Panc1 (cell line): ENCODE data around the gene EXT2. TPM values are rescaled to one million over a fixed set of nuclear protein-coding genes. Genes with fewer than 3 reads are reported as not detected.

Experiments used
- ATAC-seq: fragments of 200-7000 bp; cut with Tn5 transposase; 2 replicates; pipeline ENCODE4 v1.9.1; 2020; ENCODE audit warnings: mild to moderate bottlenecking, moderate library complexity
- BruUV-seq: library from RNA; stranded (reverse); fragments of 400-500 nt; replicated peaks from 2 replicates; lab custom pipeline; 2021; lab: Mats Ljungman, UMichigan
- CTCF ChIA-PET: fragments of 300-600 bp; sonication (Branson Sonifier 250); formaldehyde crosslinking; loops from one replicate; lab custom pipeline; 2022; ENCODE audit warnings: antibody characterized with exemption; lab: Charles Lee
- POLR2A ChIA-PET: fragments of 300-600 bp; sonication (Branson Sonifier 250); formaldehyde crosslinking; loops from one replicate; lab custom pipeline; 2022; ENCODE audit warnings: antibody characterized with exemption; lab: Charles Lee
- DNase-seq: peaks from one replicate; pipeline ENCODE4 v3.0.0-alpha.2; 2010; ENCODE audit warnings: low read depth, low spot score
- H3K27ac ChIP-seq: 2 replicates; pipeline ENCODE4 v1.5.1; 2011; ENCODE audit warnings: mild to moderate bottlenecking, low read length, inconsistent platforms
- H3K27me3 ChIP-seq: fragments of 200-500 bp; sonication (Bioruptor generic); 2 replicates; pipeline ENCODE4 v1.6.0; 2014; ENCODE audit warnings: low read length, inconsistent platforms; ENCODE audit not compliant: control insufficient read depth, insufficient read depth
- H3K36me3 ChIP-seq: fragments of 200-500 bp; sonication (Bioruptor generic); 2 replicates; pipeline ENCODE4 v1.5.1; 2014; ENCODE audit warnings: inconsistent platforms, mild to moderate bottlenecking, low read length, moderate library complexity; ENCODE audit not compliant: control insufficient read depth, insufficient read depth
- H3K4me1 ChIP-seq: 2 replicates; pipeline ENCODE4 v1.5.1; 2011; ENCODE audit warnings: inconsistent platforms, mild to moderate bottlenecking, low read length, moderate library complexity; ENCODE audit not compliant: control insufficient read depth, insufficient read depth
- H3K4me3 ChIP-seq, 2 experiments: 2 replicates each; pipeline ENCODE4 v1.5.1; 2011 to 2012; ENCODE audit warnings: low read depth in 2 of 2, low read length in 2 of 2, mild to moderate bottlenecking in 2 of 2, inconsistent platforms in 1 of 2, moderate library complexity in 1 of 2
- H3K9me3 ChIP-seq: fragments of 200-500 bp; sonication (Bioruptor generic); 2 replicates; pipeline ENCODE4 v1.5.1; 2014; ENCODE audit warnings: low read depth, mild to moderate bottlenecking, inconsistent platforms, low read length, moderate library complexity; ENCODE audit not compliant: control insufficient read depth, insufficient read depth
- CTCF ChIP-seq: fragments of 450-650 bp; IDR thresholded peaks from 2 replicates; pipeline ENCODE4 v1.5.1; 2017; ENCODE audit warnings: mild to moderate bottlenecking
- POLR2AphosphoS5 ChIP-seq: IDR thresholded peaks from 2 replicates; pipeline ENCODE4 v1.6.1; 2012; ENCODE audit warnings: mild to moderate bottlenecking, low read depth, low read length, moderate library complexity
- REST ChIP-seq, 2 experiments: IDR thresholded peaks; 2 replicates each; pipeline ENCODE4 v1.6.1; 2011 to 2012; ENCODE audit warnings: low read depth in 2 of 2, control low read depth in 1 of 2, low read length in 1 of 2, mild to moderate bottlenecking in 1 of 2, moderate library complexity in 1 of 2; ENCODE audit not compliant: insufficient read depth in 1 of 2
- SIN3A ChIP-seq: IDR thresholded peaks from 2 replicates; pipeline ENCODE4 v1.6.1; 2012; ENCODE audit warnings: low read depth, mild to moderate bottlenecking, low read length, moderate library complexity, borderline replicate concordance; ENCODE audit not compliant: insufficient read depth
- TCF7L2 ChIP-seq: IDR thresholded peaks from 2 replicates; pipeline ENCODE4 v1.6.1; 2011; ENCODE audit warnings: mild to moderate bottlenecking, low read depth, low read length, inconsistent platforms
- in situ Hi-C: cut with HindIII; loops from 2 replicates; pipeline ENCODE4 v1.10.0; 2016; ENCODE audit warnings: low sequenced_read_pairs, low pct_unique_long_range_greater_than_20kb
- intact Hi-C: fragments of 100-400 bp; cut with micrococcal nuclease; formaldehyde crosslinking; loops from one replicate; pipeline ENCODE4 v1.10.0; 2022; ENCODE audit not compliant: unreplicated experiment
- total RNA-seq: library from RNA; stranded (reverse); gene quantifications from one replicate; pipeline ENCODE4 v1.2.1, GENCODE V29; 2021; ENCODE audit not compliant: unreplicated experiment

The EXT2 gene
- total RNA-seq, 1 experiment from 2014 or later = 57.5 TPM

GRCh38 chr11:44078794-44079193 lies 16.7 kb upstream of the EXT2 start:
- Histone ChIP-seq H3K4me1 (no peaks in the 10 kb centered on the region), H3K36me3 (no peaks in the 10 kb centered on the region), H3K27me3 (no peaks in the 10 kb centered on the region), H3K9me3 (no peaks in the 10 kb centered on the region), H3K27ac (no peak overlapping the region), H3K4me3 (no peak overlapping the region)
- in situ Hi-C loops = no loop called here
- no peak for DNase-seq
- no TSS peak for BruUV-seq
- no peak for ATAC-seq
- no peak for TF ChIP-seq CTCF
- TF ChIP-seq SIN3A = no peak
- no peak for TF ChIP-seq TCF7L2
- no peak for TF ChIP-seq REST (IDR thresholded peaks at IDR 0.05; ENCODE audit: insufficient read depth in 1 of 2, low read depth in 2 of 2, low read length in 1 of 2)
- no peak for TF ChIP-seq POLR2AphosphoS5
- ChIA-PET POLR2A (no interaction called here), CTCF (no interaction called here)
- intact Hi-C loops = no loop called here

GRCh38 chr11:44079376-44079775 lies 16.1 kb upstream of the EXT2 start:
- intact Hi-C loops = no loop called here
- BruUV-seq = no TSS peak

More at GRCh38 chr11:44079376-44079775, 16.1 kb upstream of the EXT2 start:
- in situ Hi-C loops = no loop called here
- Histone ChIP-seq H3K4me3 (no peak overlapping the region), H3K27ac (no peak overlapping the region), H3K9me3 (no peaks in the 10 kb centered on the region), H3K36me3 (no peaks in the 10 kb centered on the region), H3K27me3 (no peaks in the 10 kb centered on the region), H3K4me1 (no peaks in the 10 kb centered on the region)
- no peak for TF ChIP-seq CTCF
- no peak for ATAC-seq
- ChIA-PET CTCF (no interaction called here), POLR2A (no interaction called here)
- no peak for DNase-seq
